ENCODE data around the gene CASP8. TPM values are rescaled to one million over a fixed set of nuclear protein-coding genes. Genes with fewer than 3 reads are reported as not detected.

Gene CASP8
- total RNA-seq, 1 donor from 2014 or later: 3.1 TPM

DNA sequence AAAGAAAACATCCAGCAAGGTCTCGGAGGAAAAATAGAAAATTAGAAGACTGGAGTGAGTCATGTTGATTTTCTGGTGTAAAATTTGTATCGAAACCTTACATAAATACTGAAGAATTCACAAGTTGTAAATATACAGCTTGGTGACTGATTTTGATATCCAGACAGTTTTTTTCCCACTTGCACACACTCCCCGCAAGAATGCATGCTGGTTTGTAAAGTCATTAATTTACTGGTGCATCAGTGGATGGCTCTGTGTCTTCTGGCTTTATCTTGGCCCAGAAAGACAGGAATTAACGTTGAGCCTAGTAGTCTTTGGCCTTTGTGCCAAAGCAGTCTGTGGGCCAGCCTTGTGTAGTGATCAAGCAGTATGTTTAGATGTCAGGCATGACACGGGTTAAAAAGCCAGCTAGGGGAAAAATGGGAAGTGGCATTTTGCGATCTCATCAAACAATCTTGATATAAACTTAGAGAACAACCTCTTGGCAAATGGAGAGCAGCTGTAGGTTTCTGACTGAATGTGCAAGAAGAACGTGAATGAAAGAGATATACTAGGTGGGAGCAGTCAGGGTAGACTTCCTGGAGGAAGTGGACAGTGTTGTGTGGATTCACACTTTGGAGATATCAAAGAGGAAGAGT is 22.7 kb upstream of the CASP8 start:
- ATAC-seq: no peak
- intact Hi-C loops (cut with DNase I): loop anchor here (5.0 to 10.0 kb wide), 3 partner anchors 125 to 407 kb away; partner anchors contain the start of genes STRADB, TMEM237 and TRAK2

DNA sequence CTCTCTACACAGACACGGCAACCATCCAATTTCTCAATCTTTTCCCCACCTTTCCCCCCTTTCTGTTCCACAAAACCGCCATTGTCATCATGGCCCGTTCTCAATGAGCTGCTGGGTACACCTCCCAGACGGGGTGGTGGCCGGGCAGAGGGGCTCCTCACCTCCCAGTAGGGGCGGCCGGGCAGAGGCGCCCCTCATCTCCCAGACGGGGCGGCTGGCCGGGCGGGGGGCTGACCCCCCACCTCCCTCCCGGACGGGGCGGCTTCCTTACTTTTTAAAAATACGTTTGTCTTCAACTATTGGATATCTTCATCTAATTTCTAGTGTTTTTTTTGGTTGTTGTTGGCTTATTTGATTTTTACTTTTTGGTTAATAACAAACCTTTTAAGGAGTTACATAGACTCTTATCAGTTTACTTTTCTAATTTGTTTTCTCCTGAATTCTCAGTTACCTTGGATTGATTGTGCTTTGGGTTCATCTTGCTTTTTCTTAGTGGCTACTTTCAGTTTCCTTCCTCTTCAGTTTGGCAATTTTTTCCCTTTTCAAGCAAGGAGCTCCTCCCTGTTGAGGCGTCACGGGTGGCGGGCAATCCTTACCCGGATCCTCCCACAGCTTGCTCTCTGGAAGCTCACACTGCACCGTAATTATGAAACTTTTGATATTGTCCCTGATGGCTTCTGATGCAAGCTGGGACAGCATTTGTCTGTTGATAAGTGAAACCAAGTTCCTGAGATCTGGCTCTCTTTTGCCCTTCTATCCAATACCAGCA is 21.0 kb upstream of the CASP8 start:
- intact Hi-C loops (cut with DNase I): loop anchor here (5.0 to 10.0 kb wide), 3 partner anchors 123 to 405 kb away; partner anchors contain the start of genes STRADB, TMEM237 and TRAK2
- peak; percentile 90 for DNase-seq (ENCODE audit: missing footprints)
- ATAC-seq: peak; percentile 91

More for the DNA sequence above, 22.7 kb upstream of the CASP8 start:
- DNase-seq (ENCODE audit: missing footprints): no peak

GRCh38 chr2:201242571-201243277 is 17.6 kb upstream of the CASP8 start:
- intact Hi-C loops (cut with DNase I): no loop called here
- DNase-seq (ENCODE audit: missing footprints): no peak
- no peak for ATAC-seq

DNA sequence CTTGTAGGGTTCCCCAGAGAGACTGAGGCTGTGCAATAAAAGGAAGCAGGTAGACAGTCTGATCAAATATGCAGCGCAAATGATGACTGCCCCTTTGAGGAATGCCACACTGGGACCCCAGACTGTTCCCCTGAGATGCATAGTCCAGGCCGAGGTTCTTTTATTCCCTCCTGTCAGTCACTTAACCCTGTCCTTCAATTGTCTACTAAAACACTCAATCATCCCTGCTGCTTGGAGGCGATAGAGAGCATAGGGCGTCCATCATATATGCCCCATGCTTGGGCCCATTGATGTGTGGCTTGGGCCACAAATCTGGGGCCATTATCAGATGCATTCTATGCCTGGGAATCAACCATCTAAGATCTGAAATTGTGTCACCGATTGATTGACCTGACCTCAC is 15.5 kb upstream of the CASP8 start:
- DNase-seq (ENCODE audit: missing footprints) (no peak), ATAC-seq (no peak)
- intact Hi-C loops (cut with DNase I): no loop called here

DNA sequence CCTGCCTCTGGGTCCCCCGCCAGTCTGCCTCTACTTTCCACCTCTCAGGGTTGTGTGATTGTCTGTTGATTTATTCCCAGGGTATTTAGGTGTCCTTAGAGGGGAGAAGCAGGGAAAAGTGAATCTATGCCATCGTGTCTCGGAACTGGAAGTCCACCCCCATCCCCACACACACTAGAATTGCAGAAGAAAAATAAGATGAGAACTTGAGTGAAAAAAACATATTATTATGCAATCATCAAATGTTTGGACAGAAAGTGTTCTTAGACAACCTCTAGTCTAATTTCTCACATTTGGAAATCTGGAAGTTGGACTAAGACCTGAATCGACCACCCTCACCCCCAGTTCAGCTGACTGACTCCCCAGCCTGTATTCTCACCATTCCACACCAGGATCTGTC is 14.1 kb upstream of the CASP8 start:
- no peak for DNase-seq (ENCODE audit: missing footprints)
- intact Hi-C loops (cut with DNase I): no loop called here
- no peak for ATAC-seq

DNA sequence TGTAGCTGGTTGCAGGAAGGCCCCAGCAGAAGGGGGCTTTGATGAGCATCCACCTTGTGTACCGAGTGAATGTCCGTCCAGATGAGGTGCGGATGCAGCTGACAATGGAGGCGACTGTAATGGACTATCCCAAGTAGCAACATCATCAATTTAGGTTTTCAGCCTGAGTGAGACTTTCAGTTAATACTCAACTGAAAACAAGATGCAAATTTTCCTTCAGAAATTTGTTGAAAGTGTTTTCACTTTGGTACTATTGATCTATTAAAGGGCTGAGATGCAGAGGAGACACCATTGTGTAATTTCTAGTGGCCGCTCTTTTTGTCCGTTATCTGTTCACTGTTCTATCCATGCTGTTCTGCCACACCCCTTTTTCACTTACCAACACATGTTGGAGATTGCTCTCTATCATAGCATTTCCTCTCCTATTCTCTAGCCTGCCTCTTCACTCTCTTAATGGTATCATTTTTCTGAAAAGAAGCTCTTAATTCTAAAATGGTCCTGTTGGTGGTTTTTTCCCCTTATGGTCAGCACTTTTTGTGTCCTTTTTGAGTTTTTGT is 12.0 kb upstream of the CASP8 start:
- DNase-seq (ENCODE audit: missing footprints) (no peak), ATAC-seq (no peak)
- intact Hi-C loops (cut with DNase I): no loop called here

GRCh38 chr2:201249889-201250288 is 10.4 kb upstream of the CASP8 start:
- DNase-seq (ENCODE audit: missing footprints) (no peak), ATAC-seq (no peak)
- intact Hi-C loops (cut with DNase I): no loop called here

GRCh38 chr2:201250741-201251140 is 9.6 kb upstream of the CASP8 start:
- intact Hi-C loops (cut with DNase I): no loop called here
- no peak for DNase-seq (ENCODE audit: missing footprints)
- no peak for ATAC-seq

GRCh38 chr2:201254081-201254730 is 6.1 kb upstream of the CASP8 start:
- no peak for ATAC-seq
- DNase-seq (ENCODE audit: missing footprints): no peak
- intact Hi-C loops (cut with DNase I): no loop called here

GRCh38 chr2:201255408-201256033 is 4.8 kb upstream of the CASP8 start:
- DNase-seq (ENCODE audit: missing footprints): no peak
- ATAC-seq: no peak
- intact Hi-C loops (cut with DNase I): loop anchor here (5.0 kb wide), 1 partner anchor 107 kb away; no protein-coding TSS in a partner anchor

DNA sequence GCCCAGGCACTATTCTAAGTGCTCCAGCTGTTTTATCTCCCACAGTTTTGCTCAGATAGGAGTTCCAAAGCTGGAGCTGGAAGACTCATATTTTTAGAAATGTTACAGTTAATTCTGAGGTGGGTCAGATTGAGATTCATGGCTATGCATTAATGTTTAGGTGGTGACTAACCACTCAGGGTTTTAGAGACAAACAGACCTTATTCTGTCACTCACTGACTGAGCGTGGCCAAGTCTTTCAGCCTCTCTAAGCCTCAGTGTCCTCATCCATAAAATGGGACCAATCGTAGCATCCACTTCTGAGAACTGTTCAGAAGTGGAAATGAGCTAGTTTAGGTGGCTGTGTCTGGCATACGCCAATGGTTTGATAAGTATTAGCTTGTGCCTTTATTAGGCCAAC is 4.3 kb upstream of the CASP8 start:
- intact Hi-C loops (cut with DNase I): loop anchor here (5.0 kb wide), 1 partner anchor 106 kb away; no protein-coding TSS in a partner anchor
- DNase-seq (ENCODE audit: missing footprints): no peak

GRCh38 chr2:201257381-201257955 is 2.9 kb upstream of the CASP8 start:
- intact Hi-C loops (cut with DNase I): loop anchor here (5.0 kb wide), 1 partner anchor 105 kb away; no protein-coding TSS in a partner anchor
- DNase-seq (ENCODE audit: missing footprints) (peak; percentile 78), ATAC-seq (peak; percentile 59)

More for the DNA sequence above, 4.3 kb upstream of the CASP8 start:
- no peak for ATAC-seq

- peak; percentile 77 for ATAC-seq
- intact Hi-C loops (cut with DNase I): loop anchor here (5.0 kb wide), 1 partner anchor 104 kb away; no protein-coding TSS in a partner anchor
- DNase-seq (ENCODE audit: missing footprints): peak; percentile 79
These were observed 2.2 kb upstream of the CASP8 start for GRCh38 chr2:201257956-201258665.

GRCh38 chr2:201258666-201259615 is 1.4 kb upstream of the CASP8 start:
- DNase-seq (ENCODE audit: missing footprints) (no peak), ATAC-seq (peak; percentile 24)
- intact Hi-C loops (cut with DNase I): loop anchor here (5.0 kb wide), 1 partner anchor 103 kb away; no protein-coding TSS in a partner anchor

GRCh38 chr2:201261471-201261870 is 1.1 kb downstream of the CASP8 start:
- ATAC-seq (no peak), DNase-seq (ENCODE audit: missing footprints) (no peak)
- intact Hi-C loops (cut with DNase I): no loop called here

DNA sequence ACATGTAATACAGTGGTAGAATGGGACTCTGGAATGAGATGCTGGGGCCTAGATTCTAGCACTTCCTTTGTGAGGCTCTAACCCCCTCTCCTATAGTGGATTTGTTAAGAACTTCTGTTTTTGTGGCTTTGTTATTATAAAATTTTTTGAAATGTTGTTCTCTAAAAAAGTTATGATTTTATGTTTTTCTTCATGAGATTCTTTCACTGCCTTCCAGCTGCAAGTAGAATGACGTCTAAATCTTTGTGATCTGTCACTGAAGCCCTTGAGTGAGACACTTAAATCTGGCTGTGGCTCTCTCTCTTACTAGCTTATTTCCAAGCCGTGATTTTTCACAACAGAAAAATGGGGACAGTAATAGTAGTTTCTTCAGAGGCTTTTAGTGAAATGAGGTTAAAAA is 1.6 kb downstream of the CASP8 start:
- DNase-seq (ENCODE audit: missing footprints): no peak
- intact Hi-C loops (cut with DNase I): no loop called here
- ATAC-seq: no peak
